T-helper 1 cell treated with Interleukin-12 subunit alpha and Interleukin-12 subunit beta and Interleukin-4 antibody, amounts not matched to agents 30 μg/mL and 1 μg/mL, for 36 hours (primary cell): ENCODE data around the gene LGALS14.
"Not testable (repeated sequence)": the region's sequence is repeated elsewhere in the genome, so short reads cannot be mapped to it uniquely, and the experiment has no call there.

Experiments used
- H3K27ac Mint-ChIP-seq: one replicate; pipeline ENCODE4 v1.8.0; 2021; ENCODE audit warnings: mild to moderate bottlenecking, mixed read lengths
- H3K27me3 Mint-ChIP-seq: one replicate; pipeline ENCODE4 v1.8.0; 2021; ENCODE audit warnings: low read depth, mixed read lengths
- H3K36me3 Mint-ChIP-seq: one replicate; pipeline ENCODE4 v1.8.0; 2021; ENCODE audit warnings: low read depth, mixed read lengths
- H3K4me1 Mint-ChIP-seq: one replicate; pipeline ENCODE4 v1.8.0; 2021; ENCODE audit warnings: low read depth, mixed read lengths
- H3K4me3 Mint-ChIP-seq: one replicate; pipeline ENCODE4 v1.8.0; 2021; ENCODE audit warnings: mild to moderate bottlenecking, moderate library complexity, mixed read lengths
- H3K9me3 Mint-ChIP-seq: one replicate; pipeline ENCODE4 v1.8.0; 2021; ENCODE audit warnings: mixed read lengths

LGALS14 gene

DNA sequence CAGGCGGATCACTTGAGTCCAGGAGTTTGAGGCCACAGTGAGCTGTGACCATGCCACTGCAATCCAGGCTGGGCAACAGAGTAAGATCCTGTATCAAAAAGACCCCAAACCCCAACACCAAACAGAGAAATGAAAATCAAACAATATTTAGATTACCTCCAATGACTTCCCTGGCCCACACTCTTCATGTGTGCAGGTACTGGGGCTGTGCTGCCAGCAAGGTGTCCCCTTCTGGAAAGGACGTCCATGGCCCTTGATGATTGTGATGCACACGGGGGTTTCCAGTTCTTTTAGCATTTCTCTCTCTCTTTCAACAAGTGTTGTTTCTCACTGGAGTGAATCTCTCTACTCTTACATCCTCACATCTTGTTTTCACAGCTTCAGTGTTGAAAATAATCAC, 23.7 kb upstream of the LGALS14 start:
- no peaks in the 10 kb centered on the region for H3K27me3 Mint-ChIP-seq
- peaks cover 39% of the 10 kb centered on the region for H3K4me1 Mint-ChIP-seq
- H3K4me3 Mint-ChIP-seq, result peak overlapping the region; percentile 8
- peaks cover 15% of the 10 kb centered on the region for H3K36me3 Mint-ChIP-seq
- H3K9me3 Mint-ChIP-seq, result no peaks in the 10 kb centered on the region
- peak overlapping the region; percentile 93 for H3K27ac Mint-ChIP-seq

DNA sequence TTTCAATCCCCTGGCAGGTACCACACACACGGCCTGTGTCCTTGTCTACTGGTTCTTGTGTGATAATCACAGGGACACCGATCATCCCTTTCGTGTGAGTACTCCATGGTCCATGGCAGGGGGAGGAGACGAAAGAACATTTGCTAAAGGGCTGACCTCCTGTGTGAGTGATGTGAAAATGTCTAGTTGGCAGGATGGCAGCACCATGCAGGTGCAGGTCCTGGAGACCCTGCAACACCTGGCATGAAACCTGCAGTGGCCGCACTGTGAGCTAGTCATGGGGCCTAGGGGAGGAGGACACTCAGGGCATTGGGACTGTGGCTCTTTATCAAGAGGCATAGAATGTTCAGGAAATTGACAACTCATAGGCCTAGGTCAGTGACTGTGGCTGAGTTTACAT, 22.9 kb upstream of the LGALS14 start:
- H3K27me3 Mint-ChIP-seq, result no peaks in the 10 kb centered on the region
- H3K36me3 Mint-ChIP-seq, result peaks cover 22% of the 10 kb centered on the region
- H3K9me3 Mint-ChIP-seq, result no peaks in the 10 kb centered on the region
- H3K4me1 Mint-ChIP-seq, result peaks cover 38% of the 10 kb centered on the region
- no peak overlapping the region for H3K27ac Mint-ChIP-seq
- no peak overlapping the region for H3K4me3 Mint-ChIP-seq

DNA sequence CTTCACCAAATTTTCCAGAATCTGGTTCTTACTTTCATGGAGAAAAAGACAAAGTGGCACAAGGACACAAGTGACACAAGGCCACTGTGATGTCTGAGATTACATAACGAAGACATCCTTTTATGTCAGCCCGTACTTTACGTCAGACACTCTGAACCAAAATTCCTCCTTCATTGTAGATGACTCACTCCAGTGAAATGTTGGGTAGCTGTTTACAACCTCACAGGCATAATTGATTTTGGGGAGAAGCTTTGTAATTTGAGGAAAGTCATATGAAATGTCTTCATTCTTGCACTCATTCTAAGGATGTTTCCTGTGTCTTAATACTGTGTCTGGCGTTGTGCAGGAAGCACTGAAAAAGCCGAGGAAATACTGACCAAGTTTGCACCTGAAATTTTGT, 20.0 kb upstream of the LGALS14 start:
- Mint-ChIP-seq H3K36me3 (peaks cover 26% of the 10 kb centered on the region), H3K9me3 (peaks cover 2% of the 10 kb centered on the region), H3K27me3 (no peaks in the 10 kb centered on the region), H3K4me1 (peaks cover 28% of the 10 kb centered on the region), H3K4me3 (no peak overlapping the region), H3K27ac (no peak overlapping the region)

DNA sequence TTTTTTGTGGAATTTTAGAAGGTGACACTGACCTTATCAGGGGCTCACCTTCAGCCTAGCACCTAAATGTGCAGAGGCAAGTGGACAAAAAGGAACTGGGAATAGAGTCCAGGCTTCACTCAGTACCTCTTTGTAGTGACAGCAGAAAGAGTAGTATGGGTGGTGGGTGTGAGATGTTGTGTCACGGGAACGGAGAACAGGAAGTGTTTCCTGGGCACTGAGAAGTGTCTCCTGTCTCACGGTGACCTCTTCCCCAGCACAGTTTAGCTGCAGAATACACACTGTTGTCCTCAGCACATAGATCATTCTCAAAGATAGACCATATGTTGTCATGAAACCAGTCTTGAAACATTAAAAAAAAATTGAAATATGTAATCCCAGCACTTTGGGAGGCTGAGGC, 17.5 kb upstream of the LGALS14 start:
- peaks cover 16% of the 10 kb centered on the region for H3K4me1 Mint-ChIP-seq
- peaks cover 26% of the 10 kb centered on the region for H3K36me3 Mint-ChIP-seq
- peaks cover 5% of the 10 kb centered on the region for H3K27me3 Mint-ChIP-seq
- no peak overlapping the region for H3K4me3 Mint-ChIP-seq
- peaks cover 4% of the 10 kb centered on the region for H3K9me3 Mint-ChIP-seq
- no peak overlapping the region for H3K27ac Mint-ChIP-seq

DNA sequence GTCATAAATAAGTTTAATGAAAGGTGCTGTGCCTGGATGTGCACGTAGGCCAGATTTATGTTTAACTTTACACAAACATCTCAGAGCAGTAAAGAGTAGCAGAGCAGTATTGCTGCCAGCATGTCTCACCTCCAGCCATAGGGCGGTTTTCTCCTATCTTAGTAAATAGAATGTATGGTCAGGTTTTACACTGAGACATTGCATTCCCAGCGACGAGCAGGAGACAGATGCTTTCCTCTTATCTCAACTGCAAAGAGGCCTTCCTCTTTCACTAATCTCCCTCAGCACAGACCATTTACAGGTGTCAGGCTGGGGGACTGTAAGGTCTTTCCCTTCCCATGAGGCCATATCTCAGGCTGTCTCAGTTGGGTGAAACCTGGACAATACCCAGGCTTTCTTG, 15.6 kb upstream of the LGALS14 start:
- H3K27ac Mint-ChIP-seq, H3K4me3 Mint-ChIP-seq, H3K9me3 Mint-ChIP-seq, H3K27me3 Mint-ChIP-seq: not testable (repeated sequence)
- H3K36me3 Mint-ChIP-seq, result peaks cover 20% of the 10 kb centered on the region
- H3K4me1 Mint-ChIP-seq, result peaks cover 11% of the 10 kb centered on the region

DNA sequence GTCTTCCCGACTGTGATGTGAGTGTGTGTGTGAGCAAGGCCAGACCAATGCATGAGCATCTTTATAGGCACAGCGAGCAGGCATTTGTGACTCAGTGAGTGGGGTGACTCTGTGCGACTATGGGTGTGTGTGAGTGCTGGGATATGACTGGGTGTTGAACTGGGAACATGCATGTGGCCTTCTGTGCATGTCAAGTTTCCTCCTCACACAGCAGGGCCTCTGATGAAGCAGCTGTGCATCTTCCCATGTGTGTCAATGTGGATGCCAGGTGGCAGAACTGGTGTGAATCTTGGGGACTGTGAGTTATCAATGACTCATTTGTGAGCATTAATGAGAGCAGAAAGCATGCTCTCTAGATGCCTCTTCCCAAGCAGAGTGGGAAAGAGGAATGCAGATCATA, 12.1 kb upstream of the LGALS14 start:
- Mint-ChIP-seq H3K27ac (no peak overlapping the region), H3K4me1 (no peaks in the 10 kb centered on the region), H3K36me3 (no peaks in the 10 kb centered on the region), H3K27me3 (peaks cover 16% of the 10 kb centered on the region), H3K9me3 (peaks cover 4% of the 10 kb centered on the region), H3K4me3 (no peak overlapping the region)

DNA sequence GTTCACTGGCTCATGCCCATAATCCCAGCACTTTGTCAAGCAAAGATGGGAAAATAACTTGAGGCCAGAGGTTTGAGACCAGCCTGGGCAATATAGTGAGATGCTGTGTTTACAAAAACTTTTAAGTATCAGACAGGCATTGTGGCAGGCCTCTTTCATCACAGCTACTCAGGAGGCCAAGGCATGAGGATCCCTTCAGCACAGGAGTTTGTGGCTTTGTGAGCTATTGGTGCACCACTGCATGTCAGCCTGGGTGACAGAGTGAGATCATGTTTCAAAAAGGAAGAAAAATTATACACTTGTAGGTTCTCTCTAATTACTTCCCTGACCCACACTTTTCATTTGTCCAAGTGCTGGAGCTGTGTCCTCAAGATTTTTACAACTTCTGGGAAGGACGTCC, 11.5 kb upstream of the LGALS14 start:
- H3K27ac Mint-ChIP-seq, result no peak overlapping the region
- no peaks in the 10 kb centered on the region for H3K36me3 Mint-ChIP-seq
- peaks cover 4% of the 10 kb centered on the region for H3K9me3 Mint-ChIP-seq
- H3K4me3 Mint-ChIP-seq, result no peak overlapping the region
- no peaks in the 10 kb centered on the region for H3K4me1 Mint-ChIP-seq
- H3K27me3 Mint-ChIP-seq, result peaks cover 21% of the 10 kb centered on the region

DNA sequence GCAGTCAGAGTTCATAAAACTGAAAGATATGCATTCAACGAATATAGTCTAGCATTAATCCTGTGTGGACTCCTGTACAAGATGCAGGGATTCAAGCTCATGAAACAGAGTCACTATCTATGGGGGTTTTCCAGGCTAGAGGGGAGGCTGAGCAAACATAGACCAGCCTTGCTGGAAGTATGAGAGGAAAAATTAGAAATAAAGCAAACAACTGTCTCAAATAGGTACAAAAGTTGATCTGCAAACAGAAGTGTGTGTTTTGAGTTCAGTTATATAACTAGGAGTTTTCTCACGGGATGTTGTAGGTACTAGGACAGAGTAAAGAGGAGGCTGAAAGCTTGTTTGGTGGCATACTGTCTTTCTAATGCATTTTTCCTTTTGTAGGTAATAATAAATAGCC, 8.5 kb upstream of the LGALS14 start:
- Mint-ChIP-seq H3K27ac (no peak overlapping the region), H3K9me3 (no peaks in the 10 kb centered on the region), H3K27me3 (peaks cover 18% of the 10 kb centered on the region), H3K4me3 (no peak overlapping the region), H3K36me3 (no peaks in the 10 kb centered on the region), H3K4me1 (no peaks in the 10 kb centered on the region)

DNA sequence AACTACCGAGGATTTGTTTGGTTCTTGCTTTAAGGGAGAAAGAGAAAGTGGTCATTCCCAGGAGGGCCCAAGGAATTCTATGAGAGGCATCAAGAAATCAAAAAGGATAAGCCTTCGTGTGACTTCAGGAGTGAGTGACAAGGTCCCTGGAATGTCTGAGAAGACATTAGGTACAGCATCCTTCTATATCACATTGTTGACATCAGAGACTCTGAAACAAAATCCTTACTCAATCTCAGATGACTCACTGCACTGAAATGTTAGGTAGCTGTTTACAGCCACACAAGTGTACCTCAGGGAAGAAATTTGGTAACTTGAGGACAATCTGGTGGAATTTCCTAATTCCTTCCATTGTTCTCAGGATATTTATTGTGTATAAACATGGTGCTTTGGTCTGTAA, 7.9 kb upstream of the LGALS14 start:
- H3K4me1 Mint-ChIP-seq, result no peaks in the 10 kb centered on the region
- H3K27ac Mint-ChIP-seq, result no peak overlapping the region
- no peaks in the 10 kb centered on the region for H3K9me3 Mint-ChIP-seq
- peaks cover 16% of the 10 kb centered on the region for H3K27me3 Mint-ChIP-seq
- H3K4me3 Mint-ChIP-seq, result no peak overlapping the region
- H3K36me3 Mint-ChIP-seq, result no peaks in the 10 kb centered on the region

DNA sequence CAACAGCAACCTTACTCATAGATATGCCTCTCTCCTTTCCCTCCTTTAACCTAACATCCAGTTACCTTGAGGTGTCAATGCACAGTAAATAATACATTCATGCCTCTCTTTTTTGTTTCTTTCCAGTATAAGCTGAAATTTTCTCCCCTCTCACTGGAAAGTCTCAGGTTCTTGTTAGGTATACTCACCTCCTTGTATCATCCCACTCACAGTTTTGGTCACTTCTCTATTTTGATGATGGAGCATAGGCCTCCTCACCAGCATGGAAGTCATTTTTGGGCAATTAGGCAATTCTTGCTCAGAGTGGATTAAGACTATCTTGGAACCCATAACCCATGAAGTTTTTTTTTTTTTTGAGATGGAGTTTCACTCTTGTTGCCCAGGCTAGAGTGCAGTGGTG, 5.7 kb upstream of the LGALS14 start:
- Mint-ChIP-seq H3K27me3 (peaks cover 16% of the 10 kb centered on the region), H3K9me3 (peaks cover 4% of the 10 kb centered on the region), H3K27ac (no peak overlapping the region), H3K4me3 (no peak overlapping the region), H3K4me1 (no peaks in the 10 kb centered on the region), H3K36me3 (no peaks in the 10 kb centered on the region)

DNA sequence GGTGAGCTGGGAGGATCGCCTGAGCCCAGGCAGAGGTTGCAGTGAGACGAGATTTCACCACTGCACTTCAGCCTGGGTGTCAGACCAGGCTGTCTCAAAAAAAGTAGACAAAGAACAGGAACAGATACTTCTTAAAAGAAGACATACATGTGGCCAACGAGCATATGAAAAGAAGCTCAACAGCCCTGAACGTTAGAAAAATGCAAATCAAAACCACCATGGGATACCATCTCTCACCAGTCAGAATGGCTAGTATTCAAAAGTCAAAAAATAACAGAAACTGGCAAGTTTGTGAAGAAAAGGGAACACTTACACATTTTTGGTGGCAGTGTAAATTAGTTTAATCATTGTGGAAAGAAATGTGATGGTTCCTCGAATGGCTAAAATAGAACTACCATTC, 3.0 kb upstream of the LGALS14 start:
- Mint-ChIP-seq H3K4me3 (no peak overlapping the region), H3K27ac (no peak overlapping the region), H3K36me3 (peaks cover 4% of the 10 kb centered on the region), H3K4me1 (peaks cover 22% of the 10 kb centered on the region), H3K9me3 (peaks cover 17% of the 10 kb centered on the region), H3K27me3 (peaks cover 13% of the 10 kb centered on the region)

DNA sequence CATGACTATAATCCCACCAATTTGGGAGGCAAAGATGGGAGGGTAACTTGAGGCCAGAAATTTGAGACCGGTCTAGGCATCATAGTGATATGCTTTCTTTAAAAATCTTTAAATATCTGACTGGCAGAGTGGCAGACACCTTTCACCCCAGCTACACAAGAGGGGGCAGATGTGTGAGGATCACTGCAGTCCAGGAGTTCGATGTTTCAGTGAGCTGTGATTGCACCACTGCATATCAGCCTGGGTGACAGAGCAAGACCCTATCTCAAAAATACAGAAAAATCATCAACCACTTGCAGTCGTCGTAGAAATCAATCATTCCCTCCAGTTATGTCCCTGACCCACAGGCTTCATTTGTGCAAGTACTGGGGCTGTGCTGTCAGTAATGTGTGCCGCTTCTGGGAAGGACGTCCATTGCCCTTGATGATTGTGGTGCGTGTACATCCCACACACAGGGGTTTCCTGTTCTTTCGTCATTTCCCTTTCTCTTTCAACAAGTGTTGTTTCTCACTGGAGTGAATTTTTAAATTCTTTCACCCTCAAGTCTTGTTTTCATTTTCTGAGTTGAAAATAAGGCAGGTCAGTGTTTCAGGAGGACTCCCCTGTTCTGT, 1.4 kb downstream of the LGALS14 start:
- H3K36me3 Mint-ChIP-seq, result peaks cover 9% of the 10 kb centered on the region
- H3K27ac Mint-ChIP-seq, result peak overlapping the region; percentile 91
- H3K9me3 Mint-ChIP-seq, result peaks cover 36% of the 10 kb centered on the region
- peak overlapping the region; percentile 35 for H3K4me3 Mint-ChIP-seq
- H3K27me3 Mint-ChIP-seq, result peaks cover 3% of the 10 kb centered on the region
- H3K4me1 Mint-ChIP-seq, result peaks cover 32% of the 10 kb centered on the region

DNA sequence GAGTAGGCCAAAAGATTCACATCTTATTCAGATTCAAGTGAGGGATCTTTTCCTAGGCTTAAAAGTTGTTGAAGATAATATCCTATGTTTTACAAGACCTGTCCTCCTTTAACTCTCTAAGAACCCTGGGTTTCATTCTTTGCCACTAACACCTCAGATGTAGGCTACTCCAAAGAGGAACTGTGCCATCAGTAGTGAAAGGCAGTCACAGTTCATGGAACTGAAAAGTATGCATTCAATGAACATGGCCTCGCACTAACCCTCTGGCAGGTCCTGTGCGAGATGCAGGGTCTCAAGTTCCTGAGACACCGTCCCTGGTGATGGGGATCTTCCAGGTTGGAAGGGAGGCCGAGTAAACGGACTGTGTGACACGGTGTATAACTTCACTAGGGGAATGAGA, 4.3 kb downstream of the LGALS14 start:
- Mint-ChIP-seq H3K36me3 (peaks cover 9% of the 10 kb centered on the region), H3K27me3 (peaks cover 3% of the 10 kb centered on the region), H3K4me3 (no peak overlapping the region), H3K4me1 (peaks cover 35% of the 10 kb centered on the region), H3K9me3 (peaks cover 32% of the 10 kb centered on the region), H3K27ac (no peak overlapping the region)

DNA sequence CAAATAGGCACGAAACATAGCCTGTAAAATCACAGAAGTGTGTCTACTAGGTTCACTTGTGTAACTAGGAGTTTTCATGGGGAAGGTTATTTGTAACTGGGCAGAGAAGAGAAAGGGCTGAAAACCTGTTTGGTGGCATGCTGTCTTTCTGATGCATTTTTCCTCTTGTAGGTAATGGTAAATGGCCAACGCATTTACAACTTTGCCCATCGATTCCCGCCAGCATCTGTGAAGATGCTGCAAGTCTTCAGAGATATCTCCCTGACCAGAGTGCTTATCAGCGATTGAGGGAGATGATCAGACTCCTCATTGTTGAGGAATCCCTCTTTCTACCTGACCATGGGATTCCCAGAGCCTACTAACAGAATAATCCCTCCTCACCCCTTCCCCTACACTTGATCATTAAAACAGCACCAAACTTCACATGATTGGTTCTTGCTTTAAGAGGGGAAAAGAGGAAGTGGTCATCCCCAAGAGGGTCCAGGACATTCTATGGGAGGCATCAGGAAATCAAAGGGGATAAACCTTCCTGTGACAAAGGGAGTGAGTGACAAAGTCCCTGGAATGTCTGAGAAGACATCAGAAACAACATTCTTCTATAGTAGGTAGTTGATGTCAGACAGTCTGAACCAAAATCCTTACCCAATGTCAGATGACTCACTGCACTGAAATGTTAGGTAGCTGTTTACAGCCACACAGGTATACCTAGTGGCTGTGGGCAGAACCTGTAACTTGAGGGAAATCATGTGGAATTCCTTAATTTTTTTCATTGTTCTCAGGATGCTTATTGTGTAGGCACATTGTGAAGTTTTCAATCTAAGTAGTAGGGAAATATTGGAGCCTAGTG, 5.0 kb downstream of the LGALS14 start:
- H3K4me3 Mint-ChIP-seq, result no peak overlapping the region
- no peak overlapping the region for H3K27ac Mint-ChIP-seq
- peaks cover 3% of the 10 kb centered on the region for H3K27me3 Mint-ChIP-seq
- peaks cover 32% of the 10 kb centered on the region for H3K9me3 Mint-ChIP-seq
- H3K4me1 Mint-ChIP-seq, result peaks cover 33% of the 10 kb centered on the region
- peaks cover 9% of the 10 kb centered on the region for H3K36me3 Mint-ChIP-seq

DNA sequence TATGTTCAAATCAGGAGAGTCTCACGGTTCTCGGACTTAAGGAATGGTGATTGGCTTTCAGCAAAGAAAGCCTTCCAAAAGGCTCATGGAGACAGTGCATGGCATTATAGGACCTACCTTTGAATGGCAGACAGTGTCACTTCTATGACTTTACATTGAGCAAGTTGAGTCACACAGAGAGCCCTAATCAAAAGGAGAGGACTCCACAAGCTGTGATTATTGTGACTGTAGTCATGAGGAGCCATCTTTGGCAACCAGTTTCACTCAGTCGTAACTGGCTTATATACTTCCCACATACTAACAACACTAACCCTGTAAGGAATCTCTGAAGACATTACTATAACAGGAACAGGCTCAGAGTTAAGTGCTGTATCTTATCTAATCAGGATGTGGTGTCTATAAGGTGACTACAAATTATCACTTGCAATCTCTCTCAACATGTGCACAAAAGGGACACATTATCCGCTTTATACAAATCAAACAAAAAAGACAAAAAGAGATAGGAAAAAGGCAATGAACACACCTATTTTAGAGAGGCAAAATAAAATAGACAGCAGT, 6.1 kb downstream of the LGALS14 start:
- Mint-ChIP-seq H3K36me3 (peaks cover 6% of the 10 kb centered on the region), H3K27me3 (peaks cover 6% of the 10 kb centered on the region), H3K4me1 (peaks cover 21% of the 10 kb centered on the region), H3K27ac (no peak overlapping the region), H3K9me3 (peaks cover 29% of the 10 kb centered on the region), H3K4me3 (no peak overlapping the region)
